BLaER1 treated with 17β-estradiol and CSF1 and Interleukin-3, amounts not matched to agents 10 nM and 100 nM (cell line): ENCODE results near the gene BIVM.

ENCODE experiments used
- H3K27ac ChIP-seq, 11 experiments: shearing (Covaris generic); formaldehyde crosslinking; 2 replicates each; pipeline ENCODE4 v1.8.1; 2022
- H3K27me3 ChIP-seq, 11 experiments: shearing (Covaris generic); formaldehyde crosslinking; 2 replicates each; pipeline ENCODE4 v1.8.1; 2022
- H3K36me3 ChIP-seq, 11 experiments: shearing (Covaris generic); formaldehyde crosslinking; 2 replicates each; pipeline ENCODE4 v1.8.1; 2022
- H3K4me1 ChIP-seq, 10 experiments: shearing (Covaris generic); formaldehyde crosslinking; 2 replicates each; pipeline ENCODE4 v1.8.1; 2022
- H3K4me2 ChIP-seq, 11 experiments: shearing (Covaris generic); formaldehyde crosslinking; 2 replicates each; pipeline ENCODE4 v1.8.1; 2022
- H3K4me3 ChIP-seq, 10 experiments: shearing (Covaris generic); formaldehyde crosslinking; 2 replicates each; pipeline ENCODE4 v1.8.1; 2022
- H3K9ac ChIP-seq, 11 experiments: shearing (Covaris generic); formaldehyde crosslinking; 2 replicates each; pipeline ENCODE4 v1.8.1; 2022
- H3K9me3 ChIP-seq, 11 experiments: shearing (Covaris generic); formaldehyde crosslinking; replicated peaks in 1 of 11; 2 replicates each; pipeline ENCODE4 v1.8.1; 2022
- H4K20me1 ChIP-seq, 11 experiments: shearing (Covaris generic); formaldehyde crosslinking; 2 replicates each; pipeline ENCODE4 v1.8.1; 2022
- Cebpa-rat ChIP-seq, 11 experiments: shearing (Covaris generic); IDR thresholded peaks; 2 replicates each; pipeline ENCODE4 v1.8.1; 2022

The BIVM gene

DNA sequence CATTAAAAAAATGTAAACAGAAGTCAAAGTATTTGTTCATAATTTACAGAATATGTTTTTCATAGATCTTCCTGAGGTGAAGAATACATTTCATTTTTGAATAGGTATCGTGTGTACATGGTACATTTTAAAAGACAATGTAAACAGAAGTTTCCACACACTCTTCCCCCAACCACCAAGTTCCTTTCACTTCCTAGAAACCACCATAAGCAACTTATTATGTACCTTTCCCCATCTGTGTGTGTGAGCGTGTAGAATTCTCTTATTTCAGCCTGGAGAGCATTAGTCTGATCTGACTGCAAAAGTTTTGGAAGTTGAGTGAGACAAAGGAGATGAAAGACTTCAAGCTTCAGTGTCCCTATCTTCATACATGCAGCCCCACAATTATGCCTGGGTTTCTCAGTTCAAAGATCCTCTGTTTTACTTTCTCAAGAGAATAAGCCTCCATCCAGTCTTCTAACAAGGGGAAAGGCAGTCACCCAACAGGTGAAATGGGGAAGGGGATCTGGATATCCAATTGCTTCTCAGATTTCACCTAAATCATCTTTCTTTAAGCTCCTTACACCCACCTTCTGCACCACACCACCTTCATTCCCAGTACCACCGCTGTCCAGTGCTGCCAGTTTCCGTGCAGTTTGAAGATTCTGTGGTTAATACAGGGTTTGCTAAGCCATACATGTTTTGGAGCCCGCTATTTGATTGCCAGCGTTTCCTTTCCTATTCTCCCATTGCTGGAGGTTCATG is 27.4 kb upstream of the BIVM start:
- H3K4me3 ChIP-seq: no peak overlapping the region
- peaks cover 19 to 30% (median 22%) of the 10 kb centered on the region in 10 experiments for H3K4me1 ChIP-seq
- H3K9ac ChIP-seq: no peak overlapping the region
- TF ChIP-seq Cebpa-rat (IDR thresholded peaks at IDR 0.05): no peak
- peak overlapping the region; percentile 83 to 99 (median 90) for H3K4me2 ChIP-seq
- no peak overlapping the region for H3K27ac ChIP-seq
- peaks cover 0 to 8% (median 7%) of the 10 kb centered on the region in 11 experiments; a peak in 16 of 22 replicates for H3K9me3 ChIP-seq
- H3K36me3 ChIP-seq: peaks cover 9 to 20% (median 13%) of the 10 kb centered on the region in 11 experiments; a peak in 20 of 22 replicates
- H3K27me3 ChIP-seq: no peaks in the 10 kb centered on the region
- peaks cover 0 to 13% (median 0%) of the 10 kb centered on the region in 11 experiments; a peak in 3 of 22 replicates for H4K20me1 ChIP-seq

- peaks cover 5 to 14% (median 8%) of the 10 kb centered on the region in 11 experiments; a peak in 17 of 22 replicates for H3K36me3 ChIP-seq
- H3K9me3 ChIP-seq: peaks cover 0 to 8% (median 7%) of the 10 kb centered on the region in 11 experiments; a peak in 16 of 22 replicates
- peak overlapping the region; percentile 83 to 99 (median 90) for H3K4me2 ChIP-seq
- peaks cover 0 to 13% (median 0%) of the 10 kb centered on the region in 11 experiments; a peak in 3 of 22 replicates for H4K20me1 ChIP-seq
- peak overlapping the region in 5 of 10 experiments; percentile 75 to 92 (median 82); a peak in 6 of 20 replicates for H3K4me3 ChIP-seq
- no peaks in the 10 kb centered on the region for H3K27me3 ChIP-seq
- H3K9ac ChIP-seq: 0 out of 22 replicates have a peak overlapping the region, but pooled peaks of 1 of the 11 experiments have one; percentile 91
- no peak overlapping the region for H3K27ac ChIP-seq
- peaks cover 19 to 30% (median 22%) of the 10 kb centered on the region in 10 experiments for H3K4me1 ChIP-seq
- no peak for TF ChIP-seq Cebpa-rat (IDR thresholded peaks at IDR 0.05)
Observed at GRCh38 chr13:102772042-102772425, 26.9 kb upstream of the BIVM start.

- peaks cover 0 to 13% (median 0%) of the 10 kb centered on the region in 11 experiments; a peak in 3 of 22 replicates for H4K20me1 ChIP-seq
- H3K36me3 ChIP-seq: no peaks in the 10 kb centered on the region
- peak within 1 kb of the TSS; percentile 75 to 95 (median 84) for H3K4me3 ChIP-seq
- peak within 1 kb of the TSS; percentile 77 to 90 (median 88) for H3K27ac ChIP-seq
- peak within 1 kb of the TSS; percentile 83 to 99 (median 90) for H3K4me2 ChIP-seq
- H3K4me1 ChIP-seq: peaks cover 19 to 30% (median 22%) of the 10 kb centered on the region in 10 experiments
- no peak for TF ChIP-seq Cebpa-rat (IDR thresholded peaks at IDR 0.05)
- no peaks in the 10 kb centered on the region for H3K27me3 ChIP-seq
- H3K9me3 ChIP-seq: peaks cover 0 to 8% (median 7%) of the 10 kb centered on the region in 11 experiments; a peak in 16 of 22 replicates
- H3K9ac ChIP-seq: peak within 1 kb of the TSS; percentile 82 to 94 (median 91)
Observed at GRCh38 chr13:102773441-102774213, 25.3 kb upstream of the BIVM start, which contains the start of gene TEX30. Gene TEX30 (minus strand): TSS chr13:102773786. CDS start chr13:102770026, 3,760 bp downstream.

GRCh38 chr13:102774214-102774568 is 24.7 kb upstream of the BIVM start:
- peaks cover 22 to 32% (median 26%) of the 10 kb centered on the region in 10 experiments for H3K4me1 ChIP-seq
- H3K9ac ChIP-seq: peak overlapping the region in 8 of 11 experiments; percentile 83 to 92 (median 91); a peak in 12 of 22 replicates
- no peaks in the 10 kb centered on the region for H3K36me3 ChIP-seq
- H3K27me3 ChIP-seq: no peaks in the 10 kb centered on the region
- peak overlapping the region; percentile 83 to 99 (median 90) for H3K4me2 ChIP-seq
- H3K27ac ChIP-seq: peak overlapping the region; percentile 77 to 90 (median 88); a peak in 19 of 22 replicates
- H3K4me3 ChIP-seq: peak overlapping the region; percentile 75 to 95 (median 84)
- H4K20me1 ChIP-seq: peaks cover 0 to 13% (median 0%) of the 10 kb centered on the region in 11 experiments; a peak in 3 of 22 replicates
- no peak for TF ChIP-seq Cebpa-rat (IDR thresholded peaks at IDR 0.05)
- H3K9me3 ChIP-seq: peaks cover 0 to 8% (median 7%) of the 10 kb centered on the region in 11 experiments; a peak in 16 of 22 replicates

GRCh38 chr13:102774591-102775520 is 24.1 kb upstream of the BIVM start:
- TF ChIP-seq Cebpa-rat (IDR thresholded peaks at IDR 0.05): no peak
- no peaks in the 10 kb centered on the region for H3K27me3 ChIP-seq
- peak overlapping the region in 1 of 11 experiments; percentile 88; a peak in 2 of 22 replicates for H3K27ac ChIP-seq
- peak overlapping the region in 1 of 11 experiments; percentile 85; a peak in 1 of 22 replicates for H3K4me2 ChIP-seq
- H4K20me1 ChIP-seq: peaks cover 0 to 13% (median 0%) of the 10 kb centered on the region in 11 experiments; a peak in 3 of 22 replicates
- peaks cover 29 to 36% (median 32%) of the 10 kb centered on the region in 10 experiments for H3K4me1 ChIP-seq
- H3K9me3 ChIP-seq: peaks cover 0 to 8% (median 7%) of the 10 kb centered on the region in 11 experiments; a peak in 16 of 22 replicates
- H3K4me3 ChIP-seq: no peak overlapping the region; a peak in 1 of 20 replicates
- no peak overlapping the region for H3K9ac ChIP-seq
- H3K36me3 ChIP-seq: no peaks in the 10 kb centered on the region

DNA sequence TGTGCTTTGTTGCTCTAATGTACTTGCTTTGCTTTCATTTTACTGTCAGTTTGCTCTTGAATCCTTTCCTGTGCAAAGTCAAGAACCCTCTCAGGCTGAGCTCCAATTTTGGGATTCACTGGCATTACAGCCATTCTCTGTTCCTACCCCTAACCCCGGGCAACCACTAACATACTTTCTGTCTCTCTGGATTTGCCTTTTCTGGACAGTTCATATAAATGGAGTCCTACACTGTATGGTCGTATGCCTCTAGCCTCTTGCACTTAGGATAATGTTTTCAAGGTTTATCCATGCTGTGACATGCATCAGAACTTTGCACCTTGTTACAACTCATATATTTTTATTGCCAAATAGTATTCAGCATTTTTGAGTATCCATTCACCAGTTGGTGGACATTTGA is 22.6 kb upstream of the BIVM start:
- Histone ChIP-seq H4K20me1 (peaks cover 0 to 12% (median 0%) of the 10 kb centered on the region in 11 experiments; a peak in 3 of 22 replicates), H3K9ac (no peak overlapping the region), H3K27me3 (no peaks in the 10 kb centered on the region), H3K9me3 (peaks cover 7 to 16% (median 14%) of the 10 kb centered on the region in 11 experiments), H3K4me1 (peaks cover 28 to 42% (median 33%) of the 10 kb centered on the region in 10 experiments), H3K4me3 (no peak overlapping the region), H3K36me3 (peaks cover 0 to 3% (median 0%) of the 10 kb centered on the region in 11 experiments; a peak in 2 of 22 replicates), H3K4me2 (no peak overlapping the region), H3K27ac (no peak overlapping the region)
- no peak for TF ChIP-seq Cebpa-rat (IDR thresholded peaks at IDR 0.05)

GRCh38 chr13:102777736-102778135 is 21.2 kb upstream of the BIVM start:
- Histone ChIP-seq H3K9ac (no peak overlapping the region), H3K4me2 (no peak overlapping the region), H3K27ac (no peak overlapping the region), H4K20me1 (no peaks in the 10 kb centered on the region; a peak in 2 of 22 replicates), H3K9me3 (peaks cover 22 to 31% (median 28%) of the 10 kb centered on the region in 11 experiments), H3K4me1 (peaks cover 14 to 27% (median 18%) of the 10 kb centered on the region in 10 experiments), H3K4me3 (no peak overlapping the region), H3K36me3 (peaks cover 0 to 11% (median 6%) of the 10 kb centered on the region in 11 experiments; a peak in 7 of 22 replicates), H3K27me3 (no peaks in the 10 kb centered on the region)
- TF ChIP-seq Cebpa-rat (IDR thresholded peaks at IDR 0.05): no peak
